G401 (cell line): ENCODE data around the gene DYNLT4. TPM values are rescaled to one million over a fixed set of nuclear protein-coding genes. Genes with fewer than 3 reads are reported as not detected.
"Not testable (repeated sequence)": the region's sequence is repeated elsewhere in the genome, so short reads cannot be mapped to it uniquely, and the experiment has no call there.

Experiments used
- DNase-seq: peaks from one replicate; pipeline ENCODE4 v3.0.0-alpha.2; 2015; ENCODE audit warnings: low spot score
- in situ Hi-C: cut with HindIII; loops from 2 replicates; pipeline ENCODE4 v1.10.0; 2016; ENCODE audit warnings: low sequenced_read_pairs, mixed read lengths
- total RNA-seq: library from RNA; depleted of rRNA; stranded (reverse); fragments of >200 nt; shearing (Covaris generic); gene quantifications from 2 replicates; pipeline ENCODE4 v1.2.3, GENCODE V29; 2014; rRNA removed

Gene DYNLT4, protein sequence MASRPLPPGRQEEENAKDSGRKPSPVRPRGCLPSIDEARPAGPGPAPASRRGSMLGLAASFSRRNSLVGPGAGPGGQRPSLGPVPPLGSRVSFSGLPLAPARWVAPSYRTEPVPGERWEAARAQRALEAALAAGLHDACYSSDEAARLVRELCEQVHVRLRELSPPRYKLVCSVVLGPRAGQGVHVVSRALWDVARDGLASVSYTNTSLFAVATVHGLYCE
- 2.9 and 14.6 TPM in 2 replicates for total RNA-seq

- in situ Hi-C loops: no loop called here
These were observed at the start of gene DYNLT4 for GRCh38 chr1:44806704-44807363. Gene DYNLT4 (minus strand): TSS chr1:44807351. CDS start chr1:44806668, 683 bp downstream.

GRCh38 chr1:44855742-44856141 is 48.6 kb upstream of the DYNLT4 start:
- in situ Hi-C loops: no loop called here
- no peak for DNase-seq

More at GRCh38 chr1:44806704-44807363, at the start of gene DYNLT4:
- DNase-seq: no peak

DNA sequence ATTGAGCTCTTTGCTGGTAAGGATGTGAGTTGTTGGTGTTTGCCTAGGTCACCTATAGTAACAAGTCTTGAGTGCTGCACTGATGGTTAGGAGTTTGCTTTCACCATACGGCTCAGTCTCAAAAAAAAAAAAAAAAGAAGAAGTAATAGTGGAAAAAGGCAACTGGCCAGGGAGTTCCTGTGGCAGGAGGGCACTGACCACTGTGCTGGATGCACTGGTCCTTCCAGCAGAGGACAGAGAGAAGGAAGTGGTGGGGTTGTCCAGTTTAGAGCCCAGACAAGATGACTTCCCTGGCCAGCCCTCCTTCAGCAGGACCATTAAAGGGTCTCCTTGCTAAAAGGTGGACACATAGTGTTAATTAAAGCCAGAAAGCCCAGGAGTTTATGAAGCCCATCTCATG is 47.8 kb upstream of the DYNLT4 start:
- in situ Hi-C loops: no loop called here
- no peak for DNase-seq

GRCh38 chr1:44853201-44853600 is 46.0 kb upstream of the DYNLT4 start:
- no peak for DNase-seq
- in situ Hi-C loops: no loop called here

GRCh38 chr1:44851308-44851707 is 44.2 kb upstream of the DYNLT4 start:
- no peak for DNase-seq
- in situ Hi-C loops: no loop called here

DNA sequence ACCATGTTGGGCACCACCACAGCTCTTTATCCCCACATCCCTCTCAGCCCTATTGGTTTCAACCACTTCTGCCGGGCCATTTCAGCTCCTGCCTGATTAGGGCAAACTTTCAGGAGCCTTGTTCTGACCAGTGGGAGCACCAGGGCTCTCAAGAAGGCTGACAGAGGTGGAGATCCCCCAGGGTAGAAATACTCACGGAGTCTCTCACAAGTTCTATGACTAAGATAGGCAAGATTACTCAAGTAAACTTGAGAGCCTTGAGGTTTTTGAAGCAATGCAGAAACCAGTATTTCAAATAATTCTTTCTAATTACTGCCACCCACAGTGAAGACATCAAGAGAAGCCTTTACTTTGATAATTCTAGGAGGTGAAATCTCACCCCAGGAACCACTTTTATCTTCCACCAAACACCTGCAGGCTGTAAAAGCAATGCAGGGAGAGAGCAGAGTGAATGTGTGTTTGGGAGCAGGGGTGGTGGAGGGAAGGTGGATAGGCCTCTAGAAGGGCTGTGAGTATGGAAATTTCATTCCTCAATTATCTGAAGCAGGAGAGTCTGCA is 42.5 kb upstream of the DYNLT4 start:
- in situ Hi-C loops: no loop called here
- DNase-seq: no peak

- DNase-seq: peak; percentile 30
- in situ Hi-C loops: no loop called here
These were observed 41.5 kb upstream of the DYNLT4 start for GRCh38 chr1:44848456-44849181.

- DNase-seq: peak; percentile 50
- in situ Hi-C loops: no loop called here
These were observed 40.7 kb upstream of the DYNLT4 start for GRCh38 chr1:44847845-44848244.

DNA sequence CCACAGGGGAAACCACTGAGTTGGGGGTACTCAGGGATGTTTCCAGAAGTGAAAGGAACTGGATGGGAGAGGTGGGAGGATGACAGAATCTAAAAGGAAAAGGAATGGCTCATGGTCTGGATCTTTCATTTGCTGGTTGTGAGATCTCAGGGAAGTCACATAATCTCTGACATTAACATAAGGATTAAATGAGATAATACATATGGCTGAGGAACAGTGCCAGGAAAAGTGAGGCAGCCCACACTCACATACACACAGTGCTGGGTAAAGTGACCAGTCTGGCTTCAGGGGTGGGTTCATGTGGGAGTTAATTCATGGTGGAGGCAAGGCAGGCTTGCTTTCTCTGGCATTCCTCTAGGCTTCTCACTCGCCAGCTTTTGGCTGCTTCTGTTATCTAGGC is 39.8 kb upstream of the DYNLT4 start:
- no peak for DNase-seq
- in situ Hi-C loops: no loop called here

GRCh38 chr1:44842862-44843655 is 35.9 kb upstream of the DYNLT4 start, which contains the start of gene PTCH2:
Gene PTCH2 (minus strand): TSS chr1:44843253. CDS start chr1:44842932, 321 bp downstream.
- in situ Hi-C loops: no loop called here

DNA sequence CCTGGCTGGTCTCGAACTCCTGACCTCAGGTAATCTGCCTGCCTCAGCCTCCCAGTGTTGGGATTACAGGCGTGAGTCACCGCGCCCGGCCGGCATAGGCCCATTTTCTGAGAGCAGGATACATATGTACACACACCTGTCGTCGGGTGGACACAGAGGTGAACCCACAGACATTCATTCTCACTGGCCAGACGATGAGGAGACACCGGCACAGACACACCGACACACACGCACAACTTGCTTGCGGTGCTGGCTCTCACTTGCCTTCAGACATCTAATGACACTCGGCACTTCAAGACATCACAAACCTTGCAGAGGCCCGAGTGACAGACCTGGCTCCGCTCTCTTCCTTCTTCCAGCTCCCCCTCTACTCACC is 35.3 kb upstream of the DYNLT4 start:
- in situ Hi-C loops: no loop called here
- DNase-seq: peak; percentile 57

More at GRCh38 chr1:44842862-44843655, 35.9 kb upstream of the DYNLT4 start, which contains the start of gene PTCH2:
- peak; percentile 58 for DNase-seq

GRCh38 chr1:44839576-44839975 is 32.4 kb upstream of the DYNLT4 start:
- DNase-seq: no peak
- in situ Hi-C loops: no loop called here

DNA sequence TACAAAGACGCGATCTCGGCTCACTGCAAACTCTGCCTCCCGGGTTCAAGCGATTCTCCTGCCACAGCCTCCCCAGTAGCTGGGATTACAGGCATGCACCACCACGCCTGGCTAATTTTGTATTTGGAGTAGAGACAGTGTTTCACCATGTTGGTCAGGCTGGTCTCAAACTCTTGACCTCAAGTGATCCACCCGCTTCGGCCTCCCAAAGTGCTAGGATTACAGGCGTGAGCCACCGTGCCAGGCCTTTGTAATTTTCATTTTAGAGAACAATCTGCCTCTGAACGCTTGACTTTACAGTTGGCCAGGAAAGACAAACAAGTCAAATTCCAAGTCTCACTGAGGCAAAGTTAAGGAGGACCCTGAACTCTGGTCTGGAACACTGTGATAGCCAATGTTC is 31.1 kb upstream of the DYNLT4 start:
- DNase-seq, in situ Hi-C loops: not testable (repeated sequence)

DNA sequence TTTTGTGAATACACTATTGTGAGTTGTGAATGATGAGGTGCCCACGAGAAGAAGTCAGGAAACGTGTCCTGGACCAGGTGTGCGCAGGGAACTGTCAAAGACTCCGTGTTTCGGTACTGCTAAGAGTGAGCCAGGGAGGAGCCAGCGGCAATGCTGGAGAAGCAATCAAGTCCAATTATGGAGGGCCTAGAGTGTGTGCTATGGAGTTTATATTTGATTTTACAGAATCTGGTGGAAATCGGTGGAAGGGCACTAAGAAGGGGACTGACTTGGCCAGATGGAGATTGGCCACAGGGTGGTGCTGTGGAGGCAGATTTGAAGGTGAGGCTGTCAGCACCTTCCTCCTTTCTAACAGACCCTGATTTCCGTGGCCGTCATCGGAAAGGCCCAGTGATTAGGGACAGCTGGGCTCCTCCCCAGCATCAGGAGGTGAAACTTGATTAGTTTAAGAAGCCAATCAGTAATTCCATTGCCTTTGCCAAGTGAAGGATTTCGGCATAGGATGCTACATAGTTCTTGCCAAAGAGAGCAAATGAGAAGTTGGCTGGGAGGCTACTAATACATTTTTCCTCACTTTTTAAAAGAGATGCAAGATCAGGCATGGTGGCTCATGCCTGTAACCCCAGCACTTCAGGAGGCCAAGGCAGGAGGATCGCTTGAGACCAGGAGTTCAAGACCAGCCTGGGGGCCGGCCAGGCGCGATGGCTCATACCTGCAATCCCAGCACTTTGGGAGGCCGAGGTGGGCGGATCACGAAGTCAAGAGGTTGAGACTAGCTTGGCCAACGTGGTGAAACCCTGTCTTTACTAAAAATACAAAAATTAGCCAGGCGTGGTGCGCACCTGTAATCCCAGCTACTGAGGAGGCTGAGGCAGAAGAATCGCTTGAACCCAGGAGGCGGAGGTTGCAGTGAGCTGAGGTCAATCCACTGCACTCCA is 28.9 kb upstream of the DYNLT4 start:
- in situ Hi-C loops: no loop called here
- DNase-seq: peak; percentile 90

GRCh38 chr1:44834328-44834727 is 27.2 kb upstream of the DYNLT4 start:
- in situ Hi-C loops: no loop called here
- no peak for DNase-seq

- no peak for DNase-seq
- in situ Hi-C loops: no loop called here
These were observed 25.0 kb upstream of the DYNLT4 start for GRCh38 chr1:44832056-44832705.

- in situ Hi-C loops: no loop called here
- no peak for DNase-seq
These were observed 24.4 kb upstream of the DYNLT4 start for GRCh38 chr1:44831516-44831915.

DNA sequence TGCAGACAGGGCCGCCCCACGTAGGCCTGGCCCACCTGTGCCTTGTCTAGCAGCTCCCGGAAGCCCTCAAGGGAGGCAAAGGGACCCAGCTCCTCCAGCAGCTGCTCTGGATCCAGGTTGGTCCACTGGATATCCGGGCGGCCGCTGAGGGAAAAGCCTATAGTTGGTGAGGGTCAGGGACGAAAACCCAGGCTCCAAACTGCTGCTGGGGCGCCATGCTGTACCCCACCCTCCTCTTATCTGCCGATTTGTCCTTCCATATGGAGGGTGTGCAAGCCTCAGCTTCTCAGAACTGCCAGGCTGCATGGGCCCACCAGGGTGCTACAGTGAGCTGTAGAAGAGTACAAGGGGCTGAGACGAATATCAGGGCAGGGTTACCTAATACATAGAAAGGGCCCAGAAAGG is 23.8 kb upstream of the DYNLT4 start:
- no peak for DNase-seq
- in situ Hi-C loops: no loop called here
